HG03095 (cell line): ENCODE data around the gene GUCY2D.
"Not testable (repeated sequence)": the region's sequence is repeated elsewhere in the genome, so short reads cannot be mapped to it uniquely, and the experiment has no call there.

Experiments used
- ATAC-seq: cut with Tn5 transposase; IDR thresholded peaks from one replicate; pipeline ENCODE4 v1.9.1; 2021; ENCODE audit warnings: moderate library complexity; ENCODE audit not compliant: unreplicated experiment

The GUCY2D gene

DNA sequence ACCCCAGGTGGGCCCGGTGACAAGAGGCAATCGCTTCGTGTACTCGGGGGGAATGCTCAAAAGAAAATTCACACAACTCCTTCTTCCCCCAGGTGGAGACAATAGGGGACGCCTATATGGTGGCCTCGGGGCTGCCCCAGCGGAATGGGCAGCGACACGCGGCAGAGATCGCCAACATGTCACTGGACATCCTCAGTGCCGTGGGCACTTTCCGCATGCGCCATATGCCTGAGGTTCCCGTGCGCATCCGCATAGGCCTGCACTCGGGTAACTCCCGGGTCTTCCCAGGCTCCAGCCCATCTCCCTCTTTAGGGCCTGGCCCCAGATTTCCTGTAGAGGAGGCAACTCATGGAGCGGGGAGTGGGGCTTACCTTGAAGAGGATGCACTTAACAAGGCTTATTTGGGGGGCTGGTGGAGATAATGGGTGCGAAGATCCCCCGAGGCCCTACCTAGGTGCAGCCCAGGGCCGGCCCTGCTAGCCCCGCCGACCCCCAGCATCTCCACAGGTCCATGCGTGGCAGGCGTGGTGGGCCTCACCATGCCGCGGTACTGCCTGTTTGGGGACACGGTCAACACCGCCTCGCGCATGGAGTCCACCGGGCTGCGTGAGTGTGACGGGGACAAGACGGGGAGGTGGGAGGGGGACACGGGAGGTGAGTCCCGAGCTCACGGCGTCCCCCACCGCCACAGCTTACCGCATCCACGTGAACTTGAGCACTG, 13.0 kb downstream of the GUCY2D start:
- ATAC-seq: no peak

DNA sequence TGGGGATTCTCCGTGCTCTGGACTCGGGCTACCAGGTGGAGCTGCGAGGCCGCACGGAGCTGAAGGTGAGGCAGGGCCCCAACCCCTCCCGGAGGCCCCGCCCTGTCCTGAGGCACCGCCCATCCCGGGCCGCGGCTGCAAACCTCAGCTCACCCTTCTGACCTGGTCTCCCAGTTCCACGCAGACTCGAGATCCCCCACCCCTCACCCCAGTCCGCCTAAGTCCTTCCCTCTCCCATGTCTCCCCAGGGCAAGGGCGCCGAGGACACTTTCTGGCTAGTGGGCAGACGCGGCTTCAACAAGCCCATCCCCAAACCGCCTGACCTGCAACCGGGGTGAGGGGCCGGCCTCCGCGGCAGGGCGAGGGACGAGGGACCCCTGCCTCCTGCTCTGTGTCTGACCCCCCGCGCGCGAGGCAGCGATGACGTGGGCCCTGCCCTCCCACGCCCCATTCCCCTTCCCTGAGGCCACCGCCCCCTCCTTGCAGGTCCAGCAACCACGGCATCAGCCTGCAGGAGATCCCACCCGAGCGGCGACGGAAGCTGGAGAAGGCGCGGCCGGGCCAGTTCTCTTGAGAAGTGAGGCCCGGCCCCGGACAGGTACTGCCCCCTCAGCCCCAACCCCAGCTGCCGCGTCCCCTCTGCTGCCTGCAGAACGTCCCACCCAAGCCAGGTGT, 13.7 kb downstream of the GUCY2D start:
- no peak for ATAC-seq

DNA sequence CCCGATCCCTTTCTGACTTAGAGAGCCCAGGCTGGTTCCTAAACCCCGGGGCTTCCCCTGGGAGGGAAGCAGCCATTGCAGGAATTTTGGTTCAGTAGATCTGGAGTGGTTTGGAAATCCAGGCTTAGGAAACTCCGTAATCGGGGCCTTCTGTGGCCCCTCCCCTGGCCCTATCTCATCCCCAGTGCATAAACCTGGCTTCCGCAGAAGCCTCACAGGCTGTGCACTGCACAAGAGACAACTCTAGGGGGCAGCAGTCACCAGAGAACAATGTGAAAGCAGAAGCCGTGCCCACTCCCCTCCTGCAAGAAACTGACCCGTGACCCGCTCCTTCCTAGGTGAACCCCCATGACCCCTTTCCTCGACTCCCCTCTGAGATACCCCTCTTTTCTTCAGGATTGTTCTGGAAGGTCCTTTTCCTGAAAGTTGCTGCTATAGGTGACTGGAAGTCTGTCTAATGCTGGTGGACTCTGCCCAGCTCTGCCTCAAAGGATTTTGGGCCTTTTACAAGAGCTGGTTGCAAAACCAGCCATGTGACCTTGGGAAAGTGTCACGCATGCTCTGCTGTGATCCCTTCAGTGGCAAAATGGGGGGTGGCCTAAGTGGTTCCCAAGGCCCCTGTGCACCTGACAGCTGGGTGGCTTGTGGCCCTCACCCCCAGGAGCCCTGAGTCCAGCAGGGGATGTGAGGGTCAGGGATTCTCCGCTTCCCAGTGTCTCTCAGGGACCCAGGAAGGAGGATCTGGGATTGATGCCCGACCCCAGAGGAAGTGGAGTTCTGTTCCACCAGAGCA, 14.4 kb downstream of the GUCY2D start:
- no peak for ATAC-seq

DNA sequence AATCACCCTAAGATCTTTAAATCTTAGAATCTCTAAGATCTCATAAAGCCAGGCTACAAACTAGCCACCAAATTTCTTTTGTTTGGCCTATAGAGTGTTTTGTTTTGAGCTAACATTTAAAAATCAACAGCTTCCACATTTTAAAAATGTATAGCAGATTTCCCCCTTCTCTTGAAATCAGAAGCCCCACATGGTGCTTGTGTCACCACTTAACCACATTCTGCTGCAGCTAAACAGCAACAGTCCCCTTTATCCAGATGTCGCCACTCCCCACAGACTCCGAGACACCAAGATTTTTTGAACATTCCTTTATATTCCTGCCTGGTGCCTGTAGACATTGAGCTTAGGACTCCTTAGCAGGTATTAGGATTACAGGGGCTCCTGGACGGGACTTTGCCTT, 16.0 kb downstream of the GUCY2D start:
- ATAC-seq: no peak

- no peak for ATAC-seq
These were observed 16.8 kb downstream of the GUCY2D start for GRCh38 chr17:8019166-8019565.

- ATAC-seq: no peak
These were observed 17.5 kb downstream of the GUCY2D start for GRCh38 chr17:8019665-8020650.

- no peak for ATAC-seq
These were observed 18.6 kb downstream of the GUCY2D start for GRCh38 chr17:8020776-8021564.

DNA sequence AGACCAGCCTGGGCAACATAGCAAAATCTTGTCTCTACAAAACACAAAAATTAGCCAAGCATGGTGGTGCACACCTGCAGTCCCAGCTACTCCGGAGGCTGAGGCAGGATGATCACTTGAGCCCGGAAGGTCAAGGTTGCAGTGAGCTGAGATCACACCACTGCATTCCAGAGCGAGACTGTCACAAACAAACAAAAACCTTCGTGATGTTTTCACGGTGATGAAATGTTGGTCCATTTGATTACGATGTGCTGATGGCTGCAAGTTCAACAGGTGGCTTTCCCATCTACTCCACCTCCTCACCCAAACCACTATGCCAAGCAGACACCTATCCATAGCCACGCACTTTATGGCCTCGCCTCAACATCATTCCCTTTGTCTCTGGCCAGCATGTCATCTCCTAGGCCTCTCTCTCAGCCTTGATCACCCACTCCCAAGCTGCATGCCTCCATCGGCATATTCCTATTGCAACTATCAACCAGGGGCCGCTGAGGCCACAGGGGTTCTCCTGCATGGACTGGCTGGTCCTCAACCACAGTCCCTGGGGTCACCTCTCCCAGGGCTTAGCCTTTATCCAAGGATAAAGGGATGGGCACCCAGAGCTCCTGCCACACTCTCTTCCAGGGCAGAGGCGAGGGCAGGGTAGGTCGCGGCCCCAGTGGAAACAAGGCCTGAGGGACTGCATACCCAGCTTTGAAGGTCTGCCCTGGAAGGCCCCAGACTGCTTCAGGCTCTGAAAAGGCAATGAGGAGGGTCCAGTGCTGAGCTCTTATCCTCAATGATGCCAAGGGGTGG, 19.3 kb downstream of the GUCY2D start:
- no peak for ATAC-seq

DNA sequence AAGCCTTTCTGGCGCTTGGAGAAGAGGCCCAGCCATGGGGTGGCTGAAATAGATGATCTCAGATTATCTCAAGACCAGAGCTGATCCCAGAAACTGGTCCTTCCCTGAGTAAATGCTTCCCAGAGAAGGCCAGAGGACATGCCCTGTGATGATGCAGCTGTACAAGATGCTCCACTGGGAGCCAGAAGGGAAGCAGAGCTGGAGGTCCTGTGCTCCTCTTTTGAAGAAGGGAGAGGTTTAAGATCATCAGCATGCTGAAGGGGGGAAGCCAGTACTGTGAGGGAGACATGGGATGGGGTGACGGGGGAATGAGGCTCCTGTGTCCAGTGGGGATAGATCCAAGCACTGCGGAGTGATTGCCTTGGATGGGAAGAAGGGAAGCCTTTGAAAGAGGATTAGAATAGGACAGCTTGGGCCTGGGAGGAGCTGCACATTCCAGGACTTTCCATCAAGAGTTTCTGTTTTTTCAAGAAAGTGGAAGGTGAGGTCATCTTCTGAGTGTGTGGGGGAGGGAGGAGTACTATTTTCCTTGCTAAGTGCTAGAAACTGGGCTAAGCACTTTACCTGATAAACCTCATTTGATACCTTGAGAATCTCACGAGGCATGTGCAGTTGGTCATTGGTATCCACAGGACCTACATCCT, 20.1 kb downstream of the GUCY2D start:
- ATAC-seq: no peak

DNA sequence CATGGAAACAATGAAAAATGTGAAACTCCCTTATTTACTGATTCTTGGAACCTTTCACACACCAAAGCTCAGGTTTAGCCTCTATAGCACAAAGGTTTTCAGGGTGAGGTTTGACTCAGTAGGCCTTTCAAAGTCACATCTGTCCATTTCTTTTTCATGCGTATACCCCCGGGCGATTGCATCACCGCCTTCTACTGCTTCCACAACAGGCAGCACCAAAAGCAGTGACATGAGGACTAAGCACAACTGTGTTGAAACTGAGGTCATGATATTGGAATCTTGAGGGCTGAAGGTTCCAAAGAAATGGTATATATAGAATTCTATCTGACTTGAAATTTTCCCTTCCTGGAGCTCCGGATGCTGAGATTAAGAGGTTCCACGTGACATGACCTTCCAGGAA, 21.7 kb downstream of the GUCY2D start:
- ATAC-seq: not testable (repeated sequence)

GRCh38 chr17:8025176-8025911, 22.9 kb downstream of the GUCY2D start:
- ATAC-seq: no peak

- ATAC-seq: no peak
These were observed 26.7 kb downstream of the GUCY2D start for GRCh38 chr17:8029121-8029520.

GRCh38 chr17:8031261-8031661, 28.8 kb downstream of the GUCY2D start:
- ATAC-seq: no peak

DNA sequence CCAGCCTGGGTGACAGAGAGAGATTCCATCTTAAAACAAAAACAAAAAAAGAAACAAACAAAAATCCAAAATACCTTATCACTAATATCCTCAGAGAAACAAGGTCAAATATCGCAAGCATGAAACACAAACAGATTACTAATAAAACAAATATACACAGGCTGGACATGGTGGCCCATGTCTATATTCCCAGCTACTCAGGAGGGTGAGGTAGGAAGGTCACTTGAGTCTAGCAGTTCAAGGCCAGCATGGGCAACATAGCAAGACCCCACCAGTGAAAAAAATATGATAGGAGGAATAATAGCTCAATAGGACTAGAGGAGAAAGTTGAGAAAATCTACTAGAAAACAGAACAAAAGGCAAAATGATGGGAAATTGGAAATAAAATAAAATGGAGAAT, 29.5 kb downstream of the GUCY2D start:
- ATAC-seq: no peak

GRCh38 chr17:8032442-8032841, 30.0 kb downstream of the GUCY2D start:
- no peak for ATAC-seq

DNA sequence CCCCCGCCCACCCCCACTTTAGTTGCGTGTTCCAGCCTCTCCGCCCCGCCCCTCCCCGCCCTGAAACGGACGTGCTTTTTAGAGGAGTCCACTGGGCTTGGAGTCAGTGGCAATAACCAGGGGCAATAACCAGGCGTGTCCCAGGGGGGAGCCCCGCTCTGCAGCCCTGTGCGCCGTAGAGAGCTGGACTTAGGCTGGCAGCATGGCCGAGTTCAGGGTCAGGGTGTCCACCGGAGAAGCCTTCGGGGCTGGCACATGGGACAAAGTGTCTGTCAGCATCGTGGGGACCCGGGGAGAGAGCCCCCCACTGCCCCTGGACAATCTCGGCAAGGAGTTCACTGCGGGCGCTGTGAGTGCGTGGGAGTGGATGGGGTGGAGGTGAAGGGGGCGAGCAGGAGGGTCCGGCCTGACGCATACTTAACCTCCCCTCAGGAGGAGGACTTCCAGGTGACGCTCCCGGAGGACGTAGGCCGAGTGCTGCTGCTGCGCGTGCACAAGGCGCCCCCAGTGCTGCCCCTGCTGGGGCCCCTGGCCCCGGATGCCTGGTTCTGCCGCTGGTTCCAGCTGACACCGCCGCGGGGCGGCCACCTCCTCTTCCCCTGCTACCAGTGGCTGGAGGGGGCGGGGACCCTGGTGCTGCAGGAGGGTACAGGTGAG, 36.7 kb downstream of the GUCY2D start, which contains the start of gene ALOX15B:
Gene ALOX15B, plus strand, starts transcription at position 106 of the 657 bp plus-strand sequence. Its CDS starts 97 bp downstream, at position 203.
- no peak for ATAC-seq

- no peak for ATAC-seq
These were observed 37.3 kb downstream of the GUCY2D start for GRCh38 chr17:8039611-8040168.
